Stimulated activated effector memory CD8-positive, alpha-beta T cell treated with anti-CD3 and anti-CD28 coated beads, Interleukin-12 subunit alpha, Interleukin-12 subunit beta, amount 100 ng/mL, for 72 hours (primary cell): ENCODE data around the gene NDNF.
A peak's percentile ranks its signal among the peaks of the same experiment; 100 is the strongest.

Source experiments
- ATAC-seq: fragments of 150-1000 bp; cut with Tn5 transposase; 2 replicates; pipeline ENCODE4 v1.10.0; 2021
- DNase-seq, 2 donors: peaks; one replicate each; pipeline ENCODE4 v3.0.0; 2021 to 2022; ENCODE audit warnings: low spot score in 2 of 2
- H3K27ac Mint-ChIP-seq: one replicate; pipeline ENCODE4 v1.8.0; 2022; ENCODE audit warnings: mild to moderate bottlenecking, mixed read lengths
- H3K36me3 Mint-ChIP-seq: one replicate; pipeline ENCODE4 v1.8.0; 2022; ENCODE audit warnings: mild to moderate bottlenecking, mixed read lengths
- H3K4me1 Mint-ChIP-seq: one replicate; pipeline ENCODE4 v1.8.0; 2022; ENCODE audit warnings: mixed read lengths
- H3K4me3 Mint-ChIP-seq: one replicate; pipeline ENCODE4 v1.8.0; 2022; ENCODE audit warnings: mild to moderate bottlenecking, mixed read lengths
- H3K9me3 Mint-ChIP-seq: one replicate; pipeline ENCODE4 v1.8.0; 2022; ENCODE audit warnings: mixed read lengths

NDNF gene

DNA sequence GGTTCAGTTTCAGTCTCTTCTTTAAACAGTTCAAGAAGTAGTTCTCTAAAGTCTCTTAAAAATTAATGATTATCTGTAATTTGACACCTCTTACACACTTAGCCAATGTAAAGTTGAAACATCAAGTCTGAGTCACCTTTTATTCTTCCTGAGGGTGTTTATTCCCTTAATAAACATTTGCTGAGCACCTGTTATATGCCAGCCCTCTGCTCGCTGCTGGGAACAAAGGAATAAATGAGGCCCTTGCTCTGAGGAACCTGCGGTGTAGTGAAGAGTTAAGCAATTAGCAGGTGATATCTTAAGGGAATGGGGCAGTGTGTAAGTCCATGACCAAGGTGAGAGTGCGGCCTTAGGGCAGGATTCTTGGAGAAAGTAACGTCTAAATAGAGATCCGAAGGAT, 5.2 kb upstream of the NDNF start:
- H3K4me3 Mint-ChIP-seq, result no peak overlapping the region
- ATAC-seq, result no peak
- H3K27ac Mint-ChIP-seq, result no peak overlapping the region
- H3K4me1 Mint-ChIP-seq, result peaks cover 11% of the 10 kb centered on the region
- H3K9me3 Mint-ChIP-seq, result no peaks in the 10 kb centered on the region
- no peak for DNase-seq
- H3K36me3 Mint-ChIP-seq, result peaks cover 12% of the 10 kb centered on the region

GRCh38 chr4:121076416-121076815, 4.1 kb upstream of the NDNF start:
- peaks cover 13% of the 10 kb centered on the region for H3K36me3 Mint-ChIP-seq
- no peak overlapping the region for H3K27ac Mint-ChIP-seq
- DNase-seq (no peak), ATAC-seq (peak; percentile 48)
- H3K4me3 Mint-ChIP-seq, result no peak overlapping the region
- H3K4me1 Mint-ChIP-seq, result peaks cover 18% of the 10 kb centered on the region
- H3K9me3 Mint-ChIP-seq, result no peaks in the 10 kb centered on the region

- Mint-ChIP-seq H3K9me3 (no peaks in the 10 kb centered on the region), H3K4me1 (peaks cover 32% of the 10 kb centered on the region), H3K36me3 (peaks cover 18% of the 10 kb centered on the region), H3K27ac (no peak overlapping the region), H3K4me3 (peak overlapping the region; percentile 85)
- ATAC-seq (no peak), DNase-seq (no peak)
These were observed 1.5 kb upstream of the NDNF start for GRCh38 chr4:121073672-121074381.

- DNase-seq, result no peak
- Mint-ChIP-seq H3K27ac (peak overlapping the region; percentile 79), H3K4me3 (peak overlapping the region; percentile 85), H3K9me3 (no peaks in the 10 kb centered on the region), H3K4me1 (peaks cover 27% of the 10 kb centered on the region), H3K36me3 (peaks cover 18% of the 10 kb centered on the region)
- ATAC-seq, result peak; percentile 2
These were observed 685 bp upstream of the NDNF start for GRCh38 chr4:121073004-121073435.

DNA sequence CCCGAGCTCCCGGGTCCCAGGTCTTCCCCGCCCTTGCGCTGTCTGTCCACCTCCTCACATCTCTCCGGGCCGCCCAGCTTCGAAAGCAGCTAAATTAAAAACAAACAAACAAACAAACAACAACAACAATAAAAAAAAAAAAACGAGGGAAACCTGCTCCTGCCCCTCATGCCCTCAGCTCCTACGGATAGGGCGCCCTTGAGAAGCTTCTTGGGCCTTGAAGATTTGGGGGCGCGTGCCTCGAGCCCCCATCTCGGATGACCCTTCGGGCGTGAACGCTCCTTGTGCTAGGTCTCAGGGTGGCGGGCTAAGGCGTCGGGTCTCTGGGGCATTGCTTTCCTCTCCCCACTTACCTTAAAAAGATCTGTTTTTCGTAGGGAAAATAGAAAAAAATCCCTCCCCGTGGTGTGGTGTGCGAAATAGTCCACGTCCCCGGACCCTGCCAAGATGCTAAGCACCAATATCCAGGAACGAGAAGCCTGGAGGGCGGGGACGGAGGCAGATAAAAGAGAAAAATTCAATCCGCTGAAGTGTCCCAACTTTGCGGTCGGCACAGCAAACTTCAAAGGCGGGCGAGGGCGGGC, 603 bp downstream of the NDNF start:
- Mint-ChIP-seq H3K9me3 (no peaks in the 10 kb centered on the region), H3K27ac (no peak overlapping the region), H3K4me3 (peak overlapping the region; percentile 85), H3K36me3 (peaks cover 13% of the 10 kb centered on the region), H3K4me1 (peaks cover 27% of the 10 kb centered on the region)
- ATAC-seq, result no peak
- no peak for DNase-seq

- Mint-ChIP-seq H3K4me1 (peaks cover 27% of the 10 kb centered on the region), H3K4me3 (peak overlapping the region; percentile 85), H3K27ac (no peak overlapping the region), H3K9me3 (no peaks in the 10 kb centered on the region), H3K36me3 (peaks cover 13% of the 10 kb centered on the region)
- DNase-seq (peak; percentile 8 to 54), ATAC-seq (peak; percentile 29)
These were observed 1.4 kb downstream of the NDNF start for GRCh38 chr4:121070696-121071639.

- DNase-seq, result no peak
- no peak for ATAC-seq
- H3K9me3 Mint-ChIP-seq, result no peaks in the 10 kb centered on the region
- no peak overlapping the region for H3K27ac Mint-ChIP-seq
- peaks cover 13% of the 10 kb centered on the region for H3K36me3 Mint-ChIP-seq
- H3K4me3 Mint-ChIP-seq, result peak overlapping the region; percentile 85
- peaks cover 27% of the 10 kb centered on the region for H3K4me1 Mint-ChIP-seq
These were observed 2.1 kb downstream of the NDNF start for GRCh38 chr4:121070274-121070673.

GRCh38 chr4:121069430-121069829, 2.9 kb downstream of the NDNF start:
- Mint-ChIP-seq H3K27ac (no peak overlapping the region), H3K9me3 (no peaks in the 10 kb centered on the region), H3K4me1 (peaks cover 27% of the 10 kb centered on the region), H3K4me3 (no peak overlapping the region), H3K36me3 (peaks cover 13% of the 10 kb centered on the region)
- DNase-seq (no peak), ATAC-seq (no peak)

GRCh38 chr4:121064482-121064881, 7.9 kb downstream of the NDNF start:
- H3K36me3 Mint-ChIP-seq, result no peaks in the 10 kb centered on the region
- ATAC-seq, result peak; percentile 54
- DNase-seq, result no peak
- no peaks in the 10 kb centered on the region for H3K9me3 Mint-ChIP-seq
- H3K4me1 Mint-ChIP-seq, result no peaks in the 10 kb centered on the region
- H3K27ac Mint-ChIP-seq, result no peak overlapping the region
- no peak overlapping the region for H3K4me3 Mint-ChIP-seq

- no peak overlapping the region for H3K27ac Mint-ChIP-seq
- H3K9me3 Mint-ChIP-seq, result no peaks in the 10 kb centered on the region
- no peak overlapping the region for H3K4me3 Mint-ChIP-seq
- H3K4me1 Mint-ChIP-seq, result no peaks in the 10 kb centered on the region
- H3K36me3 Mint-ChIP-seq, result no peaks in the 10 kb centered on the region
- ATAC-seq (no peak), DNase-seq (no peak)
These were observed 9.8 kb downstream of the NDNF start for GRCh38 chr4:121062521-121062920.

DNA sequence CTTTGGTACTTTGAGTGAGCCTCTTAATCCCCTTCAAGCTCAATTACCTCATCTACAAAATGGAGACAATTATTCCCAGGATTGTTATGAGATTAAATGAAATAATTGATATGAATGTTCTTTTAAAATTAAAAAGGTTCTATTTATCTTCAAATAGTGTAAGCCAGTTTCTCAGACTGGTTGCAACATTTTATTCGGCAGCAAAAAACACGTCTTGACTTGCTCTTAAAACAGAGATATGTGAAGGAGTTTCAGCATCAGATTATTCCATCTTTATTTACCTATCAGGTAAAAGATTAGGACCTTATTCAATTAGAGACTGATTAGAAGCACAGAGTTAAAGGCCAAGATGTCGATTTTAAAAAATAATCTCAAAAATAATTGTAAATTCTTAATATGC, 10.5 kb downstream of the NDNF start:
- Mint-ChIP-seq H3K9me3 (no peaks in the 10 kb centered on the region), H3K4me1 (no peaks in the 10 kb centered on the region), H3K4me3 (no peak overlapping the region), H3K27ac (no peak overlapping the region), H3K36me3 (no peaks in the 10 kb centered on the region)
- no peak for ATAC-seq
- DNase-seq, result no peak

DNA sequence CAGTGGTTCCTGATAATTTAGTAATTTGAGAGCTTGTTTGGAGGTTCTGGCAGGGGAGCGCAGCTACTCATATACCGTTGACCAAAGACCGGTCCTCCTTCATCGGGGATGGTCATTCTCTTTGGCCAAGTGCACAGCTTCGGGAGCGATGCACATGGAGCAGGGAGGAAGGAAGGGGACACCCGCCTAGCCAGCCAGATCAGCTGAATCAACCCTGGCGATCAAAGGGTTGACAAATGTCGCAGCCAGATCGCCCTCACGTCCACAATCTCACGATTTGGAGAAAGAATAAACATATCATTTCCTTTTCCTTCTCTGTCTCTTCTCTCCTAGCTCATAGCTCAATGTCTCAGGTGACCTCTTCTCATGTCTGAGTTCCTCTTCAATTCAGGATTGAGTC, 11.1 kb downstream of the NDNF start:
- Mint-ChIP-seq H3K27ac (no peak overlapping the region), H3K4me3 (no peak overlapping the region), H3K9me3 (no peaks in the 10 kb centered on the region), H3K4me1 (no peaks in the 10 kb centered on the region), H3K36me3 (no peaks in the 10 kb centered on the region)
- ATAC-seq (no peak), DNase-seq (no peak)

GRCh38 chr4:121057466-121057922, 14.8 kb downstream of the NDNF start:
- H3K4me1 Mint-ChIP-seq, result peaks cover 7% of the 10 kb centered on the region
- DNase-seq, result no peak
- H3K36me3 Mint-ChIP-seq, result no peaks in the 10 kb centered on the region
- no peak for ATAC-seq
- no peaks in the 10 kb centered on the region for H3K9me3 Mint-ChIP-seq
- no peak overlapping the region for H3K27ac Mint-ChIP-seq
- H3K4me3 Mint-ChIP-seq, result no peak overlapping the region

- DNase-seq (no peak), ATAC-seq (no peak)
- no peaks in the 10 kb centered on the region for H3K9me3 Mint-ChIP-seq
- no peak overlapping the region for H3K27ac Mint-ChIP-seq
- H3K4me1 Mint-ChIP-seq, result peaks cover 7% of the 10 kb centered on the region
- no peak overlapping the region for H3K4me3 Mint-ChIP-seq
- H3K36me3 Mint-ChIP-seq, result no peaks in the 10 kb centered on the region
These were observed 16.3 kb downstream of the NDNF start for GRCh38 chr4:121056066-121056465.

DNA sequence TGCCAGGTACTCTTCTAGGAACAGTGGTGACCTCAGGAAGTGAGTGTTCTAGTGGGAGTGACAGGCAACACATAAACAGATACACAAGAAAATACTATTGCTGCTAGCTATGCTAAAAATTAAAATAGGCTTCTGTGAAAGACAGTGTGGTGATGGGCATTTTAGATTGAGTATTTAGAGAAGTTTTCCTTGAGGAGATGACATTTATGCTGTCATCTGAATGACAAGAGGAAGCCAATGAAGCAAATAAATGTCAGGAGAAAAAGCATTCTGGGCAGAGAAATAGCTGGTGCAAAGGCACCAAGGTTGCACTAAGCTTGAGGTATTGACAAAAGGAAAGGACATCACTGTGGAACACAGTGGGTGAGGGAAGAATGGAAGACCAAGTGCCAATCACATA, 18.0 kb downstream of the NDNF start:
- DNase-seq (no peak), ATAC-seq (no peak)
- Mint-ChIP-seq H3K4me1 (peaks cover 7% of the 10 kb centered on the region), H3K36me3 (no peaks in the 10 kb centered on the region), H3K4me3 (no peak overlapping the region), H3K27ac (no peak overlapping the region), H3K9me3 (no peaks in the 10 kb centered on the region)
